Measurements from ENCODE around the gene BTBD19.
"Not testable (repeated sequence)": the region's sequence is repeated elsewhere in the genome, so short reads cannot be mapped to it uniquely, and the experiment has no call there.

BTBD19 gene

GRCh38 chr1:44827197-44828002, 19.1 kb downstream of the BTBD19 start:
- in situ Hi-C loops (cut with HindIII; ENCODE audit: low sequenced_read_pairs), result no loop called here

DNA sequence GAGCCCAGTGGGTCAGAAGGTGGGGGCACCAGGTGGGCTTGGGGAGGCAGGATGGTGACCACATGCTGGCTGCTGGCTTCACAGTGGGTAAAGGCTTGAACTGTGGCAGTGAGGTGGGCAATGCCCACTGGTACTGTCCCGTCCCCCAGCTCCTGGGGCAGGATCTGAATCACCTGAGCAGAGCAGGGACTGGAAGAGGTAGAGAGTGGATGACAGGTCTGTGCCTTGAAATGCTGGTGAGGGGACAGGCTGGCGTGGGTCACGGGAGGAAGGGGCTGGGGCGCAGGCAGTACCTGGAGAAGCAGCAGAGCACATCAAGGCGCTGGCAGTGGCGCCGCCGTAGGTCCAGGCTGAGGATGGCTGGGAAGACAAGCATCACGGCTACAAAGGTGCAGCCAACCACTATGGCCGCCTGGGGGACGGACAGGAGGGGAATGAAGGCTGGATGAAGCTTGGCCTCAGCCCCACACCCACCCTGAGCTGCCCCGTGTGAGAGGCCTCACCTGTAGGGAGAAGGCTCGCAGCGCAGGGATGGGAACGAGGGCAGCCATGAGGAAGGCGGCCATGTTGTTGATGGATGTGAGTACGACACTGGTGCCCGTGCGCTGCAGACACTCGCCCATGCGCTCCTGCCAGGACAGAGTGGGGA, 19.8 kb downstream of the BTBD19 start:
- in situ Hi-C loops (cut with HindIII; ENCODE audit: low sequenced_read_pairs), result no loop called here

- in situ Hi-C loops (cut with HindIII; ENCODE audit: low sequenced_read_pairs), result no loop called here
Observed at GRCh38 chr1:44828841-44829440, 20.6 kb downstream of the BTBD19 start.

DNA sequence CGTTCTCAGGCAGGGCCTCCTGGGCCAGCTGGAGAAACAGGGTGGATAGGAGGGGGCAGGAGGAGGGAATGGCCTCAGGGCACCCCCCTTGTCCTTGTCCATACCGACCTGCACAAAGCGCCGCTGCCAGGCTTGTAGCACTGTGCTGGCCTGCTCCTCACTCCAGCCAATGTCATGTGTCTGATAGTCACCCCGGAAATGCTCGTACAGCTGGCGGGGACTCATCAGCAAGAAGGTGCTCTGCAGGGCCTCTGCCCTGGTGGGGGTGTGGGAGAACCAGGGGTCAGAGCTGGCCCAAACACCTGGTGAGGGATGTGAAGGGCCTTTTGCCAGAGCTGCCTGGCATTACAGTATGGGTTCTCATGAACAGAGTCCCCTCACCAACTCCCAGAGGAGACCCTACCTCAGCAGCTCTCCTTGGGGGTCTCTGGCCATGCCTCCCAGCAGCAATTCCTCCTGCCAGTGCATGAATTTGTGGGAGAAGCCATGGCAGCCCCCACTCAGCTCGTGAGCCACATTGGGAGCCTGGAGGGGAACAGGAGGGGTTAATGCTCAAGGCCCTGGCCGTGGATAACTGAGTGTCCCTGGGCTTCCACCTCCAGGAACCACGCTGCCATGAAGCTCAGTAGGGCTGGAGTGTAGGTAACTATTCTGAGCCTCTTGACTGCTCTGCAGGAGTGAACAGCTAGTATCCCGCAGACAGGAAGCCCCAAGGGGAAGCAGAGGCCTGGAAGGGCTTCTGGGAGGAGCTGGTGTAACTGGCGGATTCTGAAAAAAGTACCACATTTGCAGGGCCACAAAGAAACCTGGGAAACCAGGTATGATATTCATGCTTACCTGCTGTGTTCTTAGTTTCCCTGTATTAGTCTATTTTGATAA, 21.4 kb downstream of the BTBD19 start:
- in situ Hi-C loops (cut with HindIII; ENCODE audit: low sequenced_read_pairs), result no loop called here

- in situ Hi-C loops (cut with HindIII; ENCODE audit: low sequenced_read_pairs), result no loop called here
Observed at GRCh38 chr1:44830900-44831304, 22.6 kb downstream of the BTBD19 start.

GRCh38 chr1:44831516-44831915, 23.2 kb downstream of the BTBD19 start:
- in situ Hi-C loops (cut with HindIII; ENCODE audit: low sequenced_read_pairs), result no loop called here

- in situ Hi-C loops (cut with HindIII; ENCODE audit: low sequenced_read_pairs), result no loop called here
Observed at GRCh38 chr1:44832056-44832705, 23.9 kb downstream of the BTBD19 start.

- in situ Hi-C loops (cut with HindIII; ENCODE audit: low sequenced_read_pairs), result no loop called here
Observed at GRCh38 chr1:44834328-44834727, 26.0 kb downstream of the BTBD19 start.

DNA sequence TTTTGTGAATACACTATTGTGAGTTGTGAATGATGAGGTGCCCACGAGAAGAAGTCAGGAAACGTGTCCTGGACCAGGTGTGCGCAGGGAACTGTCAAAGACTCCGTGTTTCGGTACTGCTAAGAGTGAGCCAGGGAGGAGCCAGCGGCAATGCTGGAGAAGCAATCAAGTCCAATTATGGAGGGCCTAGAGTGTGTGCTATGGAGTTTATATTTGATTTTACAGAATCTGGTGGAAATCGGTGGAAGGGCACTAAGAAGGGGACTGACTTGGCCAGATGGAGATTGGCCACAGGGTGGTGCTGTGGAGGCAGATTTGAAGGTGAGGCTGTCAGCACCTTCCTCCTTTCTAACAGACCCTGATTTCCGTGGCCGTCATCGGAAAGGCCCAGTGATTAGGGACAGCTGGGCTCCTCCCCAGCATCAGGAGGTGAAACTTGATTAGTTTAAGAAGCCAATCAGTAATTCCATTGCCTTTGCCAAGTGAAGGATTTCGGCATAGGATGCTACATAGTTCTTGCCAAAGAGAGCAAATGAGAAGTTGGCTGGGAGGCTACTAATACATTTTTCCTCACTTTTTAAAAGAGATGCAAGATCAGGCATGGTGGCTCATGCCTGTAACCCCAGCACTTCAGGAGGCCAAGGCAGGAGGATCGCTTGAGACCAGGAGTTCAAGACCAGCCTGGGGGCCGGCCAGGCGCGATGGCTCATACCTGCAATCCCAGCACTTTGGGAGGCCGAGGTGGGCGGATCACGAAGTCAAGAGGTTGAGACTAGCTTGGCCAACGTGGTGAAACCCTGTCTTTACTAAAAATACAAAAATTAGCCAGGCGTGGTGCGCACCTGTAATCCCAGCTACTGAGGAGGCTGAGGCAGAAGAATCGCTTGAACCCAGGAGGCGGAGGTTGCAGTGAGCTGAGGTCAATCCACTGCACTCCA, 27.7 kb downstream of the BTBD19 start:
- in situ Hi-C loops (cut with HindIII; ENCODE audit: low sequenced_read_pairs), result no loop called here

DNA sequence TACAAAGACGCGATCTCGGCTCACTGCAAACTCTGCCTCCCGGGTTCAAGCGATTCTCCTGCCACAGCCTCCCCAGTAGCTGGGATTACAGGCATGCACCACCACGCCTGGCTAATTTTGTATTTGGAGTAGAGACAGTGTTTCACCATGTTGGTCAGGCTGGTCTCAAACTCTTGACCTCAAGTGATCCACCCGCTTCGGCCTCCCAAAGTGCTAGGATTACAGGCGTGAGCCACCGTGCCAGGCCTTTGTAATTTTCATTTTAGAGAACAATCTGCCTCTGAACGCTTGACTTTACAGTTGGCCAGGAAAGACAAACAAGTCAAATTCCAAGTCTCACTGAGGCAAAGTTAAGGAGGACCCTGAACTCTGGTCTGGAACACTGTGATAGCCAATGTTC, 30.0 kb downstream of the BTBD19 start:
- in situ Hi-C loops (cut with HindIII; ENCODE audit: low sequenced_read_pairs), result not testable (repeated sequence)

DNA sequence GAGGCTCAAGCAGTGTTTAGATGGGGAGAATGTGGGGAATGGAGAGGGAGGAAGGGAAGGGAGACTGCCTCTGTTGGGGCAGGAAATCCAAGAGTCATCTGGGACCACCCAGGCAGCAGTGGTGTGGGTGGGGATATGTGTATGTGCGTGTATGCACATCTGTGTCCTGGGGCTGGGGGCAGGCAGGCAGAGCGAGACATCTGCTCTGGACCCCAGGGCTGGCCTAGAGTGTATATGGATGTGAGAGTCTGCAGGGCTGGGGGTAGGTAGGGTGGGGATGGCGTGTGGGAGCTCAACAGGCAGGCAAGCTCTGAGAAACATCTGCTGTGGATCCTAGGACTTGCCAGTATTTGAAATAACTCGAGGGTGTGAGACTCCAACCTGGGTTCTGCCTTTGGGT, 31.3 kb downstream of the BTBD19 start:
- in situ Hi-C loops (cut with HindIII; ENCODE audit: low sequenced_read_pairs), result no loop called here

GRCh38 chr1:44842486-44842861, 34.2 kb downstream of the BTBD19 start:
- in situ Hi-C loops (cut with HindIII; ENCODE audit: low sequenced_read_pairs), result no loop called here

- in situ Hi-C loops (cut with HindIII; ENCODE audit: low sequenced_read_pairs), result no loop called here
Observed at GRCh38 chr1:44842862-44843655, 34.7 kb downstream of the BTBD19 start, which contains the start of gene PTCH2. Gene PTCH2 (minus strand): TSS chr1:44843253. CDS start chr1:44842932, 321 bp downstream.

DNA sequence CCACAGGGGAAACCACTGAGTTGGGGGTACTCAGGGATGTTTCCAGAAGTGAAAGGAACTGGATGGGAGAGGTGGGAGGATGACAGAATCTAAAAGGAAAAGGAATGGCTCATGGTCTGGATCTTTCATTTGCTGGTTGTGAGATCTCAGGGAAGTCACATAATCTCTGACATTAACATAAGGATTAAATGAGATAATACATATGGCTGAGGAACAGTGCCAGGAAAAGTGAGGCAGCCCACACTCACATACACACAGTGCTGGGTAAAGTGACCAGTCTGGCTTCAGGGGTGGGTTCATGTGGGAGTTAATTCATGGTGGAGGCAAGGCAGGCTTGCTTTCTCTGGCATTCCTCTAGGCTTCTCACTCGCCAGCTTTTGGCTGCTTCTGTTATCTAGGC, 38.7 kb downstream of the BTBD19 start:
- in situ Hi-C loops (cut with HindIII; ENCODE audit: low sequenced_read_pairs), result no loop called here

GRCh38 chr1:44847845-44848244, 39.5 kb downstream of the BTBD19 start:
- in situ Hi-C loops (cut with HindIII; ENCODE audit: low sequenced_read_pairs), result no loop called here

- in situ Hi-C loops (cut with HindIII; ENCODE audit: low sequenced_read_pairs), result no loop called here
Observed at GRCh38 chr1:44848456-44849181, 40.3 kb downstream of the BTBD19 start.

GRCh38 chr1:44849575-44850132, 41.3 kb downstream of the BTBD19 start:
- in situ Hi-C loops (cut with HindIII; ENCODE audit: low sequenced_read_pairs), result no loop called here

DNA sequence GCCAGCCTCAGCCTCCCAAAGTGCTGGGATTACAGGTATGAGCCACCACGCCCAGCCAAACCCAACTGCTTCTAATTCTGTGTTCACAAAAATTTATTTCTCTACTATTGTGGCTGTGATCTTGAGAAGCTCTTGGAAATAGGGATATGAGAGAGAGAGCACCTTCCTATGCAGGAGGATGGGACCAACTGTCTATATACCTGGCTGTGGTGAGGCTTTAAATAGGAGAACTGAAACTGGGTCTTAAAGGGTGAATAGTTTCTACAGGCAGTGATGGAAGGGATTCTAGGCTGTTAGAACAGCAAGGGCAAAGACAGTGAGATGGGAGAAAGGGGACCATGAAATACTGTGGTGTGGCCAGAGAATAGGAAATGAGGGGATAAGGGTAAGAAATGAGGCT, 43.0 kb downstream of the BTBD19 start:
- in situ Hi-C loops (cut with HindIII; ENCODE audit: low sequenced_read_pairs), result no loop called here
